Pancreas (tissue), 10 donors: ENCODE measurements around the gene FARP2. TPM values are rescaled to one million over a fixed set of nuclear protein-coding genes. Genes with fewer than 3 reads are reported as not detected.
"Not testable (repeated sequence)": the region's sequence is repeated elsewhere in the genome, so short reads cannot be mapped to it uniquely, and the experiment has no call there.

Source experiments
- ATAC-seq, 4 donors: fragments of 200-7000 bp; cut with Tn5 transposase; one replicate each; pipeline versions ENCODE4 v1.8.0 to v1.9.1; 2020; ENCODE audit warnings: mild to moderate bottlenecking in 4 of 4, moderate library complexity in 4 of 4
- DNase-seq, 6 donors: peaks; one replicate each; pipeline ENCODE4 v3.0.0-alpha.2; 2020
- FAIRE-seq: peaks from 2 replicates; lab custom pipeline; 2012; peaks lifted over from hg19 to GRCh38; lab: Jason Lieb, UNC
- H3K27ac ChIP-seq, 4 donors: fragments of 200-600 bp; sonication (generic); 1 replicate in 3 of 4; 2 replicates in 1 of 4; pipeline versions ENCODE4 v1.5.0 to v1.8.0; 2020
- H3K27me3 ChIP-seq, 4 donors: fragments of 200-600 bp; one replicate each; pipeline ENCODE4 v1.8.0; 2021
- H3K36me3 ChIP-seq, 3 donors: fragments of 200-600 bp; sonication (generic) in 1 of 3; one replicate each; pipeline versions ENCODE4 v1.5.0 to v1.8.0; 2020 to 2021
- H3K4me1 ChIP-seq, 3 donors: fragments of 200-600 bp; one replicate each; pipeline ENCODE4 v1.8.0; 2021
- H3K4me3 ChIP-seq, 4 donors: fragments of 200-600 bp; sonication (generic) in 2 of 4; one replicate each; pipeline versions ENCODE4 v1.5.0 to v1.8.0; 2020 to 2021
- H3K9me3 ChIP-seq, 4 donors: fragments of 200-600 bp; one replicate each; pipeline ENCODE4 v1.8.0; 2021
- CTCF ChIP-seq, 4 donors: fragments of 200-600 bp; sonication (generic) in 3 of 4; IDR thresholded peaks; one replicate each; pipeline versions ENCODE4 v1.5.0 to v1.8.0; 2021; ENCODE audit warnings: antibody characterized with exemption in 4 of 4
- WGBS, 2 donors: extraction: QIAGEN DNeasy Blood & Tissue Kit; methylation state at CpG; one replicate each; pipeline ENCODE4 v1.1.7; 2013; 5-methylcytosine and 5-hydroxymethylcytosine counted together
- intact Hi-C, 3 donors: fragments of 100-400 bp; cut with DNase I; formaldehyde crosslinking; loops; one replicate each; pipeline versions ENCODE4 v1.11.1 to v1.14.2; 2022
- polyA plus RNA-seq, 2 donors: library from polyadenylated mRNA; stranded (reverse); fragments of 200-250 nt; gene quantifications; one replicate each; pipeline ENCODE4 v1.2.3, GENCODE V29; 2013
- total RNA-seq, 6 donors: library from RNA; stranded (reverse); fragmentation: NEBNext Ultra II Directional in 4 of 6; extraction: Animal tissue kit (Norgen Biotek cat#: 25700) in 4 of 6; gene quantifications; one replicate each; pipeline versions ENCODE4 v1.2.1 to v1.2.4, GENCODE V29; 2021 to 2023
- donor health status: healthy with polysubstance abuse.
- donor health status: DM: no; HTN: no; CAD: no; lungs with moderate emphysema.
- donor health status: DM: no; HTN: no; CAD: no.
- donor health status: control.
- donor health status: control.
- donor health status: Bipolar disorder and iron deficiency.
- donor health status: DM: yes; HTN: yes; CAD: no.
- donor health status: DM: no; HTN: no; CAD: no.
- donor health status: DM: no; HTN: no; CAD: no.
- donor health status: DM: yes; HTN: yes; CAD: no.

The FARP2 gene
- total and polyA plus RNA-seq, 8 donors: 16.9 to 44.9 (median 25.8) TPM

GRCh38 chr2:241412144-241412543, 56.1 kb downstream of the FARP2 start:
- no peaks in the 10 kb centered on the region for H3K4me1 ChIP-seq
- H3K36me3 ChIP-seq: peaks cover 0 to 32% (median 9%) of the 10 kb centered on the region in 3 donors
- no peak for ATAC-seq
- no peak overlapping the region for H3K27ac ChIP-seq
- no peak for DNase-seq
- no peak for FAIRE-seq
- no peaks in the 10 kb centered on the region for H3K27me3 ChIP-seq
- no peak for TF ChIP-seq CTCF (IDR thresholded peaks at IDR 0.05)
- 83% methylated on average over 5 of the region's 5 CpGs for WGBS, 2 donors
- no peaks in the 10 kb centered on the region for H3K9me3 ChIP-seq
- intact Hi-C loops: no loop called here
- H3K4me3 ChIP-seq: no peak overlapping the region

GRCh38 chr2:241413501-241413900, 57.4 kb downstream of the FARP2 start:
- ATAC-seq, FAIRE-seq, DNase-seq, H3K4me1 ChIP-seq, H3K27ac ChIP-seq, H3K9me3 ChIP-seq, intact Hi-C loops, H3K27me3 ChIP-seq, H3K4me3 ChIP-seq: not testable (repeated sequence)
- peaks cover 0 to 35% (median 9%) of the 10 kb centered on the region in 3 donors for H3K36me3 ChIP-seq
- 91 to 93% methylated on average over 5 of the region's 5 CpGs for WGBS, 2 donors

GRCh38 chr2:241413929-241414580, 58.0 kb downstream of the FARP2 start:
- intact Hi-C loops: no loop called here
- Histone ChIP-seq H3K36me3 (peaks cover 0 to 35% (median 9%) of the 10 kb centered on the region in 3 donors), H3K4me3 (no peak overlapping the region), H3K9me3 (no peaks in the 10 kb centered on the region), H3K27ac (no peak overlapping the region), H3K4me1 (no peaks in the 10 kb centered on the region), H3K27me3 (no peaks in the 10 kb centered on the region)
- ATAC-seq (no peak), DNase-seq (no peak), FAIRE-seq (no peak)
- WGBS, 2 donors: 90 to 96% methylated on average over 7 of the region's 7 CpGs
- no peak for TF ChIP-seq CTCF (IDR thresholded peaks at IDR 0.05)

GRCh38 chr2:241415196-241415595, 59.1 kb downstream of the FARP2 start:
- FAIRE-seq: no peak
- 91 to 98% methylated on average over 3 of the region's 3 CpGs for WGBS, 2 donors
- Histone ChIP-seq H3K9me3 (no peaks in the 10 kb centered on the region), H3K27me3 (no peaks in the 10 kb centered on the region), H3K36me3 (peaks cover 0 to 35% (median 9%) of the 10 kb centered on the region in 3 donors), H3K27ac (no peak overlapping the region), H3K4me1 (no peaks in the 10 kb centered on the region), H3K4me3 (no peak overlapping the region)
- intact Hi-C loops: no loop called here
- TF ChIP-seq CTCF (IDR thresholded peaks at IDR 0.05): no peak
- ATAC-seq: no peak
- DNase-seq: no peak

- H3K27ac ChIP-seq: no peak overlapping the region
- FAIRE-seq (no peak), ATAC-seq (no peak), DNase-seq (no peak)
- no peaks in the 10 kb centered on the region for H3K4me1 ChIP-seq
- no peak for TF ChIP-seq CTCF (IDR thresholded peaks at IDR 0.05)
- H3K27me3 ChIP-seq: no peaks in the 10 kb centered on the region
- H3K9me3 ChIP-seq: no peaks in the 10 kb centered on the region
- intact Hi-C loops: no loop called here
- WGBS, 2 donors: 68 to 78% methylated on average over 6 of the region's 6 CpGs
- H3K36me3 ChIP-seq: peaks cover 0 to 45% (median 16%) of the 10 kb centered on the region in 3 donors
- no peak overlapping the region for H3K4me3 ChIP-seq
These were observed 61.5 kb downstream of the FARP2 start for GRCh38 chr2:241417626-241418025.
